Liver (tissue), 9 donors: Measurements from ENCODE around the gene AATF. TPM values are rescaled to one million over a fixed set of nuclear protein-coding genes. Genes with fewer than 3 reads are reported as not detected.
A peak's percentile ranks its signal among the peaks of the same experiment; 100 is the strongest.

Source experiments
- DNase-seq: peaks from one replicate; pipeline ENCODE4 v3.0.0-alpha.2; 2017; ENCODE audit warnings: low spot score
- H3K27ac ChIP-seq, 2 donors: one replicate each; pipeline ENCODE4 v1.7.0; 2013; ENCODE audit warnings: inconsistent platforms in 2 of 2, low read length in 2 of 2, control low read depth in 1 of 2, low read depth in 1 of 2, mild to moderate bottlenecking in 1 of 2
- H3K27me3 ChIP-seq, 4 donors: one replicate each; pipeline versions ENCODE4 v1.6.1 to v1.7.0; 2013; ENCODE audit warnings: low read length in 3 of 4, inconsistent platforms in 1 of 4, mild to moderate bottlenecking in 1 of 4, moderate library complexity in 1 of 4; ENCODE audit not compliant: control insufficient read depth in 4 of 4, insufficient read depth in 4 of 4
- H3K36me3 ChIP-seq, 4 donors: one replicate each; pipeline versions ENCODE4 v1.6.1 to v1.7.0; 2013; ENCODE audit warnings: low read length in 3 of 4, mild to moderate bottlenecking in 3 of 4, low read depth in 1 of 4, moderate library complexity in 1 of 4; ENCODE audit not compliant: control insufficient read depth in 4 of 4, insufficient read depth in 3 of 4
- H3K4me1 ChIP-seq, 4 donors: one replicate each; pipeline versions ENCODE4 v1.6.1 to v1.7.0; 2013; ENCODE audit warnings: low read length in 3 of 4, mild to moderate bottlenecking in 3 of 4, moderate library complexity in 1 of 4; ENCODE audit not compliant: control insufficient read depth in 4 of 4, insufficient read depth in 4 of 4
- H3K4me3 ChIP-seq, 3 donors: one replicate each; pipeline versions ENCODE4 v1.6.1 to v1.7.0; 2013; ENCODE audit warnings: low read length in 3 of 3, control low read depth in 1 of 3, low read depth in 1 of 3, mild to moderate bottlenecking in 1 of 3
- H3K9ac ChIP-seq, 2 donors: one replicate each; pipeline ENCODE4 v1.7.0; 2013; ENCODE audit warnings: low read length in 2 of 2, mild to moderate bottlenecking in 2 of 2, moderate library complexity in 2 of 2, control low read depth in 1 of 2, low read depth in 1 of 2
- H3K9me3 ChIP-seq, 4 donors: one replicate each; pipeline versions ENCODE4 v1.6.1 to v1.7.0; 2013; ENCODE audit warnings: low read length in 3 of 4; ENCODE audit not compliant: control insufficient read depth in 4 of 4
- CTCF ChIP-seq: fragments of 150-350 bp; IDR thresholded peaks from 2 replicates; pipeline ENCODE4 v1.5.1; 2017; ENCODE audit warnings: improper control_type of control experiment, low read depth, low read length; ENCODE audit not compliant: missing input control
- EGR1 ChIP-seq, 2 donors: IDR thresholded peaks; 2 replicates each; pipeline ENCODE4 v1.6.1; 2016 to 2018; ENCODE audit warnings: antibody characterized with exemption in 2 of 2, low read depth in 2 of 2
- FOXA2 ChIP-seq: IDR thresholded peaks from 2 replicates; pipeline ENCODE4 v1.6.1; 2016; ENCODE audit warnings: antibody characterized with exemption
- GABPA ChIP-seq, 2 donors: IDR thresholded peaks in 1 of 2; conservative IDR thresholded peaks in 1 of 2; 2 replicates each; pipeline ENCODE4 v1.6.1; 2016; ENCODE audit warnings: antibody characterized with exemption in 2 of 2, mild to moderate bottlenecking in 1 of 2, moderate library complexity in 1 of 2
- HNF4A ChIP-seq, 2 donors: conservative IDR thresholded peaks; 2 replicates each; pipeline ENCODE4 v1.6.1; 2016; ENCODE audit warnings: antibody characterized with exemption in 2 of 2, mild to moderate bottlenecking in 2 of 2
- HNF4G ChIP-seq: IDR thresholded peaks from 2 replicates; pipeline ENCODE4 v1.6.1; 2016; ENCODE audit warnings: antibody characterized with exemption
- JUND ChIP-seq, 2 donors: IDR thresholded peaks; 2 replicates each; pipeline ENCODE4 v1.6.1; 2016; ENCODE audit warnings: antibody characterized with exemption in 2 of 2
- MAX ChIP-seq: IDR thresholded peaks from 2 replicates; pipeline ENCODE4 v1.6.1; 2016; ENCODE audit warnings: antibody characterized with exemption
- NR2F2 ChIP-seq: IDR thresholded peaks from 2 replicates; pipeline ENCODE4 v1.6.1; 2016; ENCODE audit warnings: antibody characterized with exemption
- RAD21 ChIP-seq, 2 donors: IDR thresholded peaks; 2 replicates each; pipeline ENCODE4 v1.6.1; 2016; ENCODE audit warnings: antibody characterized with exemption in 2 of 2, mild to moderate bottlenecking in 2 of 2
- RXRA ChIP-seq, 2 donors: IDR thresholded peaks; 2 replicates each; pipeline ENCODE4 v1.6.1; 2017 to 2018; ENCODE audit warnings: antibody characterized with exemption in 2 of 2, mild to moderate bottlenecking in 1 of 2
- SP1 ChIP-seq: IDR thresholded peaks from 2 replicates; pipeline ENCODE4 v1.6.1; 2018; ENCODE audit warnings: antibody characterized with exemption, mild to moderate bottlenecking
- TAF1 ChIP-seq: conservative IDR thresholded peaks from 2 replicates; pipeline ENCODE4 v1.6.1; 2016; ENCODE audit warnings: antibody characterized with exemption, mild to moderate bottlenecking
- YY1 ChIP-seq: IDR thresholded peaks from 2 replicates; pipeline ENCODE4 v1.6.1; 2016; ENCODE audit warnings: antibody characterized with exemption, mild to moderate bottlenecking
- ZBTB33 ChIP-seq: IDR thresholded peaks from 2 replicates; pipeline ENCODE4 v1.6.1; 2016; ENCODE audit warnings: antibody characterized with exemption
- WGBS: extraction: QIAGEN DNeasy Blood & Tissue Kit; methylation state at CpG from one replicate; pipeline ENCODE4 v1.1.7; 2013; 5-methylcytosine and 5-hydroxymethylcytosine counted together
- polyA plus RNA-seq, 2 donors: library from polyadenylated mRNA; stranded (reverse) in 1 of 2; unstranded in 1 of 2; fragments of 200-250 nt in 1 of 2; fragments of >200 nt in 1 of 2; fragmentation: Nextera tagmentation in 1 of 2; extraction: Ambion mirVana in 1 of 2; gene quantifications; one replicate each; pipeline versions ENCODE4 v1.2.1 to v1.2.3, GENCODE V29; 2013 to 2015
- total RNA-seq, 2 donors: library from RNA; depleted of rRNA; stranded (reverse); fragments of >200 nt; gene quantifications; one replicate each; pipeline ENCODE4 v1.2.3, GENCODE V29; 2014
- donor health status: healthy.
- donor health status: healthy.
- donor health status: healthy.
- donor health status: healthy.
- donor health status: healthy.

The AATF gene
- total and polyA plus RNA-seq, 4 donors: 10.8 to 16.9 (median 13.4) TPM

GRCh38 chr17:37043201-37043600, 94.4 kb downstream of the AATF start (continued):
- TF ChIP-seq ZBTB33 (no peak), HNF4G (no peak), RXRA (IDR thresholded peaks at IDR 0.05) (no peak), SP1 (no peak), MAX (no peak), EGR1 (IDR thresholded peaks at IDR 0.05; ENCODE audit: low read depth in 2 of 2) (no peak), RAD21 (IDR thresholded peaks at IDR 0.05) (no peak)

GRCh38 chr17:37045351-37045922, 96.7 kb downstream of the AATF start:
- TF ChIP-seq TAF1: no peak
- TF ChIP-seq FOXA2: no peak
- no peak for TF ChIP-seq GABPA (IDR thresholded peaks at IDR 0.05 in 1 of 2, conservative IDR thresholded peaks at IDR 0.05 in 1 of 2)
- TF ChIP-seq NR2F2: no peak
- no peak for TF ChIP-seq ZBTB33
- no peak for TF ChIP-seq HNF4G
- no peak for TF ChIP-seq CTCF
- no peak for TF ChIP-seq JUND (IDR thresholded peaks at IDR 0.05)
- TF ChIP-seq HNF4A (conservative IDR thresholded peaks at IDR 0.05): no peak
- H3K9me3 ChIP-seq: no peaks in the 10 kb centered on the region
- no peak for DNase-seq
- peaks cover 0 to 3% (median under 1%) of the 10 kb centered on the region in 4 donors for H3K36me3 ChIP-seq
- WGBS: 83% methylated on average over 7 of the region's 7 CpGs
- H3K27me3 ChIP-seq: no peaks in the 10 kb centered on the region
- no peak overlapping the region for H3K9ac ChIP-seq
- H3K4me3 ChIP-seq: no peak overlapping the region
- H3K4me1 ChIP-seq: peaks cover 1 to 9% (median 5%) of the 10 kb centered on the region in 4 donors
- no peak overlapping the region for H3K27ac ChIP-seq

- no peak overlapping the region for H3K27ac ChIP-seq
- peaks cover 4 to 24% (median 19%) of the 10 kb centered on the region in 4 donors for H3K4me1 ChIP-seq
- no peak overlapping the region for H3K4me3 ChIP-seq
- no peaks in the 10 kb centered on the region for H3K27me3 ChIP-seq
- H3K9me3 ChIP-seq: no peaks in the 10 kb centered on the region
- 5% methylated on average over 9 of the region's 9 CpGs for WGBS
- DNase-seq: peak; percentile 81
- H3K36me3 ChIP-seq: peaks cover 0 to 3% (median 0%) of the 10 kb centered on the region in 4 donors
- no peak overlapping the region for H3K9ac ChIP-seq
- no peak for TF ChIP-seq YY1
- TF ChIP-seq CTCF: peak; percentile 89
- TF ChIP-seq RAD21 (IDR thresholded peaks at IDR 0.05): peak; percentile 93 to 96
Observed at GRCh38 chr17:37047631-37048104, 98.9 kb downstream of the AATF start.
